ENCODE results near the gene LDLRAD3. TPM values are rescaled to one million over a fixed set of nuclear protein-coding genes. Genes with fewer than 3 reads are reported as not detected.

Gene LDLRAD3
- total RNA-seq, 2 experiments from 2014 or later = not detected

DNA sequence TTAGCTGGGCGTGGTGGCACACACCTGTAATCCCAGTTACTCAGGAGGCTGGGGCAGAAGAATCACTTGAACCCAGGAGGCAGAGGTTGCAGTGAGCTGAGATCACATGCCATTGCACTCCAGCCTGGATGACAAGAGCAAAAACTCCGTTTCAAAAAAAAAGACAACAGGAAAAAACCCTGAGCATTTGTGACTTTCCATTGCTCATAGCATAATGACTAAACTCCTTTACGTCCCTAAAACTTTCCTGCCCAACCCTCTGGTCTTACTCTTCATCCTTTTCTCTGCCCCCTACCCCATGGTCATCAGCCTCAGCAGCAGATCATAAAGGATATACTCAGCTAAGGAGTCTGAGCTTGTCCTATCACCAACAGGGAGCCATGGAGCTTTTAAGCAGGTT, 6.8 kb upstream of the LDLRAD3 start:
- ChIA-PET POLR2A (interaction anchor here (0.9 kb wide), 1 partner anchor 135 kb away, joined by 3 read pairs; no protein-coding TSS in a partner anchor), CTCF (ENCODE audit: unreplicated experiment) (no interaction called here)
- intact Hi-C loops (cut with micrococcal nuclease; ENCODE audit: unreplicated experiment) = no loop called here
- Histone ChIP-seq H3K79me2 (ENCODE audit: insufficient read depth, low read depth, low read length) (no peaks in the 10 kb centered on the region), H4K20me1 (ENCODE audit: insufficient read depth, low read length) (no peaks in the 10 kb centered on the region), H3K4me3 (ENCODE audit: low read depth, low read length, poor library complexity, severe bottlenecking) (no peak overlapping the region), H2AFZ (ENCODE audit: low read length) (no peak overlapping the region), H3K9me2 (ENCODE audit: insufficient read depth, low read length) (no peaks in the 10 kb centered on the region), H3K9me3 (ENCODE audit: low read length) (no peaks in the 10 kb centered on the region), H3K4me1 (ENCODE audit: insufficient read depth, low read length, poor library complexity, severe bottlenecking) (no peaks in the 10 kb centered on the region), H3K27ac (ENCODE audit: low read depth, low read length, poor library complexity, severe bottlenecking) (no peak overlapping the region), H3K36me3 (ENCODE audit: insufficient read depth, low read length) (no peaks in the 10 kb centered on the region), H3K4me2 (ENCODE audit: low read length) (no peak overlapping the region)
- BruUV-seq (replicated peaks) = no TSS peak
- no peak for TF ChIP-seq EZH2phosphoT487 (IDR thresholded peaks at IDR 0.05; ENCODE audit: borderline replicate concordance, low read depth, low read length)
- TF ChIP-seq, protein P1, sequence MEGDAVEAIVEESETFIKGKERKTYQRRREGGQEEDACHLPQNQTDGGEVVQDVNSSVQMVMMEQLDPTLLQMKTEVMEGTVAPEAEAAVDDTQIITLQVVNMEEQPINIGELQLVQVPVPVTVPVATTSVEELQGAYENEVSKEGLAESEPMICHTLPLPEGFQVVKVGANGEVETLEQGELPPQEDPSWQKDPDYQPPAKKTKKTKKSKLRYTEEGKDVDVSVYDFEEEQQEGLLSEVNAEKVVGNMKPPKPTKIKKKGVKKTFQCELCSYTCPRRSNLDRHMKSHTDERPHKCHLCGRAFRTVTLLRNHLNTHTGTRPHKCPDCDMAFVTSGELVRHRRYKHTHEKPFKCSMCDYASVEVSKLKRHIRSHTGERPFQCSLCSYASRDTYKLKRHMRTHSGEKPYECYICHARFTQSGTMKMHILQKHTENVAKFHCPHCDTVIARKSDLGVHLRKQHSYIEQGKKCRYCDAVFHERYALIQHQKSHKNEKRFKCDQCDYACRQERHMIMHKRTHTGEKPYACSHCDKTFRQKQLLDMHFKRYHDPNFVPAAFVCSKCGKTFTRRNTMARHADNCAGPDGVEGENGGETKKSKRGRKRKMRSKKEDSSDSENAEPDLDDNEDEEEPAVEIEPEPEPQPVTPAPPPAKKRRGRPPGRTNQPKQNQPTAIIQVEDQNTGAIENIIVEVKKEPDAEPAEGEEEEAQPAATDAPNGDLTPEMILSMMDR (conservative IDR thresholded peaks at IDR 0.05; ENCODE audit: low read length) = no peak
- no peak for DNase-seq (ENCODE audit: low spot score)

GRCh38 chr11:35937700-35938099, 6.2 kb upstream of the LDLRAD3 start:
- no TSS peak for BruUV-seq (replicated peaks)
- Histone ChIP-seq H3K4me3 (ENCODE audit: low read depth, low read length, poor library complexity, severe bottlenecking) (no peak overlapping the region), H3K4me2 (ENCODE audit: low read length) (no peak overlapping the region), H3K4me1 (ENCODE audit: insufficient read depth, low read length, poor library complexity, severe bottlenecking) (no peaks in the 10 kb centered on the region), H3K9me3 (ENCODE audit: low read length) (no peaks in the 10 kb centered on the region), H4K20me1 (ENCODE audit: insufficient read depth, low read length) (no peaks in the 10 kb centered on the region), H3K79me2 (ENCODE audit: insufficient read depth, low read depth, low read length) (no peaks in the 10 kb centered on the region), H3K36me3 (ENCODE audit: insufficient read depth, low read length) (no peaks in the 10 kb centered on the region), H3K27ac (ENCODE audit: low read depth, low read length, poor library complexity, severe bottlenecking) (no peak overlapping the region), H2AFZ (ENCODE audit: low read length) (no peak overlapping the region), H3K9me2 (ENCODE audit: insufficient read depth, low read length) (no peaks in the 10 kb centered on the region)
- intact Hi-C loops (cut with micrococcal nuclease; ENCODE audit: unreplicated experiment) = no loop called here
- TF ChIP-seq, protein P1 (conservative IDR thresholded peaks at IDR 0.05; ENCODE audit: low read length) = no peak
- no peak for TF ChIP-seq EZH2phosphoT487 (IDR thresholded peaks at IDR 0.05; ENCODE audit: borderline replicate concordance, low read depth, low read length)
- CTCF ChIA-PET (ENCODE audit: unreplicated experiment) = no interaction called here
- no peak for DNase-seq (ENCODE audit: low spot score)
- POLR2A ChIA-PET = interaction anchor here (0.7 to 0.9 kb wide), 3 partner anchors 12 to 136 kb away, joined by 3 to 5 read pairs (median 3); no protein-coding TSS in a partner anchor

- no peaks in the 10 kb centered on the region for H4K20me1 ChIP-seq (ENCODE audit: insufficient read depth, low read length)
- CTCF ChIA-PET (ENCODE audit: unreplicated experiment) = no interaction called here
- H3K9me2 ChIP-seq (ENCODE audit: insufficient read depth, low read length) = no peaks in the 10 kb centered on the region
- DNase-seq (ENCODE audit: low spot score) = no peak
- no peak overlapping the region for H2AFZ ChIP-seq (ENCODE audit: low read length)
- intact Hi-C loops (cut with micrococcal nuclease; ENCODE audit: unreplicated experiment) = no loop called here
- H3K27ac ChIP-seq (ENCODE audit: low read depth, low read length, poor library complexity, severe bottlenecking) = no peak overlapping the region
- POLR2A ChIA-PET = interaction anchor here (0.7 to 0.9 kb wide), 4 partner anchors 12 to 137 kb away, joined by 3 to 5 read pairs (median 4); no protein-coding TSS in a partner anchor
- H3K4me1 ChIP-seq (ENCODE audit: insufficient read depth, low read length, poor library complexity, severe bottlenecking) = no peaks in the 10 kb centered on the region
- H3K4me2 ChIP-seq (ENCODE audit: low read length) = no peak overlapping the region
- H3K4me3 ChIP-seq (ENCODE audit: low read depth, low read length, poor library complexity, severe bottlenecking) = no peak overlapping the region
- H3K9me3 ChIP-seq (ENCODE audit: low read length) = no peaks in the 10 kb centered on the region
- no peaks in the 10 kb centered on the region for H3K79me2 ChIP-seq (ENCODE audit: insufficient read depth, low read depth, low read length)
- no peaks in the 10 kb centered on the region for H3K36me3 ChIP-seq (ENCODE audit: insufficient read depth, low read length)
- no TSS peak for BruUV-seq (replicated peaks)
- TF ChIP-seq, protein P1 (conservative IDR thresholded peaks at IDR 0.05; ENCODE audit: low read length) = no peak
- no peak for TF ChIP-seq EZH2phosphoT487 (IDR thresholded peaks at IDR 0.05; ENCODE audit: borderline replicate concordance, low read depth, low read length)
These were observed 5.6 kb upstream of the LDLRAD3 start for GRCh38 chr11:35938231-35938630.
